Endothelial cell of umbilical vein (primary cell): Measurements from ENCODE around the gene ADSS1. TPM values are rescaled to one million over a fixed set of nuclear protein-coding genes. Genes with fewer than 3 reads are reported as not detected.

Experiments
- BruUV-seq: library from RNA; stranded (reverse); fragments of 400-500 nt; replicated peaks from 2 replicates; lab custom pipeline; 2021; lab: Mats Ljungman, UMichigan
- CTCF ChIA-PET: fragments of 300-600, 350-600 bp; sonication (Branson Sonifier 250); formaldehyde crosslinking; loops from one replicate; lab custom pipeline; 2021; ENCODE audit warnings: antibody characterized with exemption, inconsistent platforms; lab: Charles Lee
- POLR2A ChIA-PET: fragments of 300-600, 350-600 bp; sonication (Branson Sonifier 250); formaldehyde crosslinking; loops from one replicate; lab custom pipeline; 2021; ENCODE audit warnings: antibody characterized with exemption, inconsistent platforms; lab: Charles Lee
- DNase-seq: peaks from one replicate; pipeline ENCODE4 v3.0.0-alpha.2; 2011; ENCODE audit warnings: low read depth, low spot score
- FAIRE-seq: peaks from 2 replicates; lab custom pipeline; 2011; peaks lifted over from hg19 to GRCh38; lab: Jason Lieb, UNC
- H2AFZ ChIP-seq: 2 replicates; pipeline ENCODE4 v1.6.0; 2012; ENCODE audit warnings: low read depth, low read length, control low read depth, inconsistent platforms
- H3K27ac ChIP-seq: 2 replicates; pipeline ENCODE4 v1.5.1; 2011; ENCODE audit warnings: low read depth, mild to moderate bottlenecking, control low read depth, low read length, moderate library complexity; ENCODE audit not compliant: insufficient read depth
- H3K27me3 ChIP-seq, 2 experiments: 2 replicates each; pipeline versions ENCODE4 v1.6.0 to v1.6.1; 2011; ENCODE audit warnings: low read length in 2 of 2, mixed read lengths in 1 of 2; ENCODE audit not compliant: control insufficient read depth in 2 of 2, insufficient read depth in 2 of 2
- H3K36me3 ChIP-seq, 2 experiments: 2 replicates in 1 of 2; 3 replicates in 1 of 2; pipeline ENCODE4 v1.5.1; 2011; ENCODE audit warnings: low read length in 2 of 2, mild to moderate bottlenecking in 1 of 2, moderate library complexity in 1 of 2; ENCODE audit not compliant: control insufficient read depth in 2 of 2, insufficient read depth in 2 of 2; ENCODE audit errors: extremely low read depth in 1 of 2
- H3K4me1 ChIP-seq: 3 replicates; pipeline ENCODE4 v1.5.1; 2011; ENCODE audit warnings: mild to moderate bottlenecking, low read length; ENCODE audit not compliant: control insufficient read depth, insufficient read depth; ENCODE audit errors: extremely low read depth
- H3K4me2 ChIP-seq: 2 replicates; pipeline ENCODE4 v1.6.1; 2011; ENCODE audit warnings: low read length, control low read depth, mixed read lengths; ENCODE audit not compliant: insufficient read depth
- H3K4me3 ChIP-seq, 3 experiments: fragments of 200-600 bp in 1 of 3; sonication (generic), shearing (Covaris generic) in 1 of 3; replicated peaks in 1 of 3; 2 replicates each; pipeline ENCODE4 v1.5.1; 2011 to 2016; ENCODE audit warnings: control low read depth in 3 of 3, low read length in 3 of 3, mild to moderate bottlenecking in 2 of 3, inconsistent platforms in 1 of 3, low read depth in 1 of 3, moderate library complexity in 1 of 3; ENCODE audit not compliant: insufficient read depth in 1 of 3
- H3K79me2 ChIP-seq: 2 replicates; pipeline ENCODE4 v1.6.0; 2012; ENCODE audit warnings: low read length, inconsistent platforms; ENCODE audit not compliant: control insufficient read depth, insufficient read depth
- H3K9ac ChIP-seq: replicated peaks from 2 replicates; pipeline ENCODE3; 2011; ENCODE audit warnings: low read length, control low read depth; ENCODE audit not compliant: insufficient read depth; ENCODE audit errors: extremely low read depth
- H3K9me1 ChIP-seq: replicated peaks from 3 replicates; pipeline ENCODE4 v1.6.0; 2011; ENCODE audit warnings: mild to moderate bottlenecking, low read length; ENCODE audit not compliant: control insufficient read depth, insufficient read depth; ENCODE audit errors: extremely low read depth
- H3K9me3 ChIP-seq: replicated peaks from 2 replicates; pipeline ENCODE4 v1.5.1; 2012; ENCODE audit warnings: low read length, inconsistent platforms; ENCODE audit not compliant: control insufficient read depth, insufficient read depth
- H4K20me1 ChIP-seq: replicated peaks from 2 replicates; pipeline ENCODE3; 2011; ENCODE audit warnings: mild to moderate bottlenecking, low read length; ENCODE audit not compliant: control insufficient read depth, insufficient read depth; ENCODE audit errors: extremely low read depth
- EZH2 ChIP-seq: IDR thresholded peaks from 2 replicates; pipeline ENCODE4 v1.6.1; 2012; ENCODE audit warnings: borderline replicate concordance, low read depth, mild to moderate bottlenecking, moderate library complexity, low read length, inconsistent platforms; ENCODE audit not compliant: severe bottlenecking
- FOS ChIP-seq: IDR thresholded peaks from 2 replicates; pipeline ENCODE4 v1.6.1; 2011; ENCODE audit warnings: mild to moderate bottlenecking, low read length, moderate library complexity, borderline replicate concordance; ENCODE audit not compliant: insufficient read depth
- GATA2 ChIP-seq: IDR thresholded peaks from 2 replicates; pipeline ENCODE4 v1.7.0; 2011; ENCODE audit warnings: low read depth, mild to moderate bottlenecking, moderate library complexity, mixed read lengths, low read length; ENCODE audit not compliant: insufficient read length, insufficient read depth
- JUN ChIP-seq: IDR thresholded peaks from 2 replicates; pipeline ENCODE4 v1.6.1; 2011; ENCODE audit warnings: borderline replicate concordance, low read depth; ENCODE audit not compliant: insufficient read length, insufficient read depth
- MYC ChIP-seq: IDR thresholded peaks from one replicate; pipeline ENCODE4 v1.6.1; 2011; ENCODE audit warnings: mild to moderate bottlenecking, low read depth, low read length
- POLR2A ChIP-seq: IDR thresholded peaks from 2 replicates; pipeline ENCODE4 v1.6.1; 2012; ENCODE audit warnings: low read depth, mild to moderate bottlenecking, control low read depth, low read length
- POLR2AphosphoS5 ChIP-seq: IDR thresholded peaks from 2 replicates; pipeline ENCODE4 v1.6.1; 2012; ENCODE audit warnings: low read depth, mild to moderate bottlenecking, control low read depth, low read length, moderate library complexity; ENCODE audit not compliant: insufficient read depth
- dilution Hi-C: fragments of 300-500 bp; cut with MboI; formaldehyde crosslinking; loops from one replicate; pipeline ENCODE4 v1.15.0; 2019; ENCODE audit warnings: low sequenced_read_pairs; ENCODE audit not compliant: extremely low pct_ligation_motif_present
- intact Hi-C: fragments of 100-400 bp; cut with micrococcal nuclease; formaldehyde crosslinking; loops from one replicate; pipeline ENCODE4 v1.10.0; 2022
- polyA plus RNA-seq, 4 experiments: library from polyadenylated mRNA; depleted of rRNA in 3 of 4; stranded (reverse) in 3 of 4; unstranded in 1 of 4; fragments of >200 nt; gene quantifications; 2 replicates each; pipeline versions ENCODE4 v1.2.1 to v1.2.3, GENCODE V29; 2011 to 2012; ENCODE audit warnings: missing spikeins in 1 of 4
- total RNA-seq: library from RNA; stranded (reverse); gene quantifications from 2 replicates; pipeline ENCODE4 v1.2.3, GENCODE V29; 2021
- TF ChIP-seq, protein P1 (sequence below), 2 donors: IDR thresholded peaks; 1 replicate in 1 of 2; 2 replicates in 1 of 2; pipeline ENCODE4 v1.5.1; 2011; ENCODE audit warnings: low read length in 2 of 2, mild to moderate bottlenecking in 2 of 2, moderate library complexity in 2 of 2, control low read depth in 1 of 2, inconsistent platforms in 1 of 2, low read depth in 1 of 2; ENCODE audit not compliant: insufficient read depth in 1 of 2; ENCODE audit errors: extremely low read depth in 1 of 2
- TF ChIP-seq, protein P2 (sequence below): IDR thresholded peaks from 2 replicates; pipeline ENCODE4 v1.6.1; 2011; ENCODE audit not compliant: insufficient read depth, insufficient read length

Gene ADSS1
- total and polyA plus RNA-seq, 2 donors (not counting 3 experiments of a cell fraction or from before 2014, with no cell fraction given) = 1.9 TPM

DNA sequence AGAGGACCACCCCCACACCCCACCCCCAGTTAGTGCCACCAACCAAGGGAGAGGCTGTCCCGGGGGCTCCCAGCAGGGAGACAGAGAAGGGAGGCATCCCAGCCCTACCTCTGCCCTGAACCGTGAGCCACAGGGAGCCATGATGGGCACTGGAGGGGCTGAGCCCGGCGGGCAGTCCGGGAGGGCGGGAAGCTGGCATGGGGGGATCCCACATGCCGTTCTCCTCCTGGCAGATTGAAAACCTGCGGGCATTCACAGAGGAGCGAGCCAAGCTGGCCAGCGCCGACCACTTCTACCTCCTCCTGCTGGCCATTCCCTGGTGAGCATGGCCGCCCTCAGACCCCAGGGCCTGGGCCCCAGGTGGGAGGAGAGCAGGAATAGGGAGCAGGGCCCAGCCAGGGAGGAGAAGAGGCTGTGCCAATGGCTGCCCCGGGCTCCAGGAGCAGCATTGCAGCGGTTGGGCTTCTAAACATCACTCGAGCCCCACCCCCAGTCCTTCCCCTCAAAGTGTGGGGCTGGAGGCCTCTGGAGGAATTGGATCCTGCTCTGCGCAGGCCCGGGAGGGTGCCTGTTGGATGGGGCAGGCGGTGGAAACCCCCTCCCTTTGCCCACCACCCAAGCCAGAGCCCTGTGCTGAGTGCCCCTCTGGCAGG is 14.5 kb upstream of the ADSS1 start:
- Histone ChIP-seq H3K4me2 (no peak overlapping the region), H3K4me1 (no peaks in the 10 kb centered on the region), H3K79me2 (no peaks in the 10 kb centered on the region), H3K9me3 (no peaks in the 10 kb centered on the region), H3K4me3 (no peak overlapping the region), H3K36me3 (peaks cover 8 to 36% of the 10 kb centered on the region in 2 experiments), H3K9ac (no peak overlapping the region), H4K20me1 (no peaks in the 10 kb centered on the region), H3K9me1 (no peaks in the 10 kb centered on the region), H3K27ac (no peak overlapping the region), H3K27me3 (no peaks in the 10 kb centered on the region), H2AFZ (no peak overlapping the region)
- intact Hi-C loops (no loop called here), dilution Hi-C loops (no loop called here)
- TF ChIP-seq EZH2 (no peak), FOS (no peak), POLR2A (no peak), JUN (no peak), GATA2 (no peak), POLR2AphosphoS5 (no peak), MYC (no peak)
- TF ChIP-seq, protein P1, sequence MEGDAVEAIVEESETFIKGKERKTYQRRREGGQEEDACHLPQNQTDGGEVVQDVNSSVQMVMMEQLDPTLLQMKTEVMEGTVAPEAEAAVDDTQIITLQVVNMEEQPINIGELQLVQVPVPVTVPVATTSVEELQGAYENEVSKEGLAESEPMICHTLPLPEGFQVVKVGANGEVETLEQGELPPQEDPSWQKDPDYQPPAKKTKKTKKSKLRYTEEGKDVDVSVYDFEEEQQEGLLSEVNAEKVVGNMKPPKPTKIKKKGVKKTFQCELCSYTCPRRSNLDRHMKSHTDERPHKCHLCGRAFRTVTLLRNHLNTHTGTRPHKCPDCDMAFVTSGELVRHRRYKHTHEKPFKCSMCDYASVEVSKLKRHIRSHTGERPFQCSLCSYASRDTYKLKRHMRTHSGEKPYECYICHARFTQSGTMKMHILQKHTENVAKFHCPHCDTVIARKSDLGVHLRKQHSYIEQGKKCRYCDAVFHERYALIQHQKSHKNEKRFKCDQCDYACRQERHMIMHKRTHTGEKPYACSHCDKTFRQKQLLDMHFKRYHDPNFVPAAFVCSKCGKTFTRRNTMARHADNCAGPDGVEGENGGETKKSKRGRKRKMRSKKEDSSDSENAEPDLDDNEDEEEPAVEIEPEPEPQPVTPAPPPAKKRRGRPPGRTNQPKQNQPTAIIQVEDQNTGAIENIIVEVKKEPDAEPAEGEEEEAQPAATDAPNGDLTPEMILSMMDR (IDR thresholded peaks at IDR 0.05; ENCODE audit: extremely low read depth in 1 of 2, insufficient read depth in 1 of 2, low read depth in 1 of 2, low read length in 2 of 2) = no peak
- TF ChIP-seq, protein P2, sequence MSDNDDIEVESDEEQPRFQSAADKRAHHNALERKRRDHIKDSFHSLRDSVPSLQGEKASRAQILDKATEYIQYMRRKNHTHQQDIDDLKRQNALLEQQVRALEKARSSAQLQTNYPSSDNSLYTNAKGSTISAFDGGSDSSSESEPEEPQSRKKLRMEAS = no peak
- no peak for DNase-seq
- CTCF ChIA-PET = interaction anchor here (0.7 to 2.0 kb wide), 15 partner anchors 12 to 62 kb away, joined by 3 to 30 read pairs (median 4); no protein-coding TSS in a partner anchor
- no TSS peak for BruUV-seq
- POLR2A ChIA-PET = no interaction called here
- FAIRE-seq = no peak
